IMR-90 (cell line): ENCODE results near the gene ABHD6. TPM values are rescaled to one million over a fixed set of nuclear protein-coding genes. Genes with fewer than 3 reads are reported as not detected.

Source experiments
- ATAC-seq: fragments of 200-7000 bp; cut with Tn5 transposase; 2 replicates; pipeline ENCODE4 v1.9.1; 2020; ENCODE audit warnings: low read depth, mild to moderate bottlenecking, moderate library complexity
- BruUV-seq: library from RNA; stranded (reverse); fragments of 400-500 nt; replicated peaks from 2 replicates; lab custom pipeline; 2021; lab: Mats Ljungman, UMichigan
- CTCF ChIA-PET: fragments of 300-600 bp; formaldehyde crosslinking; extraction: SDS; loops from one replicate; lab custom pipeline; 2021; ENCODE audit warnings: antibody characterized with exemption; lab: Yijun Ruan, JAX
- POLR2A ChIA-PET: fragments of 300-600 bp; sonication (Branson Sonifier 250); formaldehyde crosslinking; loops from one replicate; lab custom pipeline; 2022; ENCODE audit warnings: antibody characterized with exemption; ENCODE audit not compliant: unreplicated experiment; lab: Charles Lee
- DNase-seq: peaks from one replicate; pipeline ENCODE4 v3.0.0; 2013
- H2AFZ ChIP-seq: replicated peaks from 2 replicates; pipeline ENCODE3; 2013; ENCODE audit warnings: low read length, mild to moderate bottlenecking; ENCODE audit not compliant: poor library complexity
- H2AK5ac ChIP-seq: 2 replicates; pipeline ENCODE4 v1.6.1; 2013; ENCODE audit warnings: low read depth, low read length, inconsistent platforms
- H2AK9ac ChIP-seq: replicated peaks from 2 replicates; pipeline ENCODE3; 2013; ENCODE audit warnings: mild to moderate bottlenecking, low read depth, low read length, moderate library complexity; ENCODE audit not compliant: poor library complexity
- H2BK120ac ChIP-seq: 2 replicates; pipeline ENCODE4 v1.6.1; 2013; ENCODE audit warnings: low read depth, low read length, inconsistent platforms
- H2BK15ac ChIP-seq: 3 replicates; pipeline ENCODE4 v1.6.1; 2013; ENCODE audit warnings: low read depth, low read length, inconsistent platforms
- H2BK20ac ChIP-seq: 2 replicates; pipeline ENCODE4 v1.6.1; 2013; ENCODE audit warnings: low read depth, mild to moderate bottlenecking, inconsistent platforms, low read length, moderate library complexity
- H2BK5ac ChIP-seq: 2 replicates; pipeline ENCODE4 v1.6.1; 2013; ENCODE audit warnings: mild to moderate bottlenecking, low read depth, low read length, inconsistent platforms; ENCODE audit not compliant: poor library complexity, severe bottlenecking
- H3K14ac ChIP-seq: replicated peaks from 2 replicates; pipeline ENCODE4 v1.6.1; 2013; ENCODE audit warnings: low read depth, low read length, inconsistent platforms
- H3K18ac ChIP-seq: 2 replicates; pipeline ENCODE4 v1.6.1; 2013; ENCODE audit warnings: low read depth, low read length, control low read depth
- H3K23ac ChIP-seq: 2 replicates; pipeline ENCODE4 v1.6.1; 2013; ENCODE audit warnings: low read depth, low read length, inconsistent platforms
- H3K27ac ChIP-seq: 2 replicates; pipeline ENCODE4 v1.5.1; 2013; ENCODE audit warnings: mild to moderate bottlenecking, control low read depth, low read length; ENCODE audit not compliant: insufficient read depth
- H3K27me3 ChIP-seq: 2 replicates; pipeline ENCODE4 v1.6.1; 2013; ENCODE audit warnings: low read length; ENCODE audit not compliant: control insufficient read depth, insufficient read depth
- H3K36me3 ChIP-seq: 2 replicates; pipeline ENCODE4 v1.6.1; 2013; ENCODE audit warnings: low read length, mixed read lengths; ENCODE audit not compliant: control insufficient read depth, insufficient read depth
- H3K4ac ChIP-seq: 2 replicates; pipeline ENCODE4 v1.6.1; 2013; ENCODE audit warnings: low read depth, low read length, inconsistent platforms
- H3K4me1 ChIP-seq: 2 replicates; pipeline ENCODE4 v1.6.1; 2013; ENCODE audit warnings: low read length, mixed read lengths; ENCODE audit not compliant: control insufficient read depth, insufficient read depth
- H3K4me2 ChIP-seq: 2 replicates; pipeline ENCODE4 v1.6.1; 2013; ENCODE audit warnings: low read depth, mild to moderate bottlenecking, control low read depth, low read length, moderate library complexity
- H3K4me3 ChIP-seq: 2 replicates; pipeline ENCODE4 v1.5.1; 2013; ENCODE audit warnings: low read depth, mild to moderate bottlenecking, control low read depth, low read length, moderate library complexity; ENCODE audit not compliant: insufficient read depth
- H3K56ac ChIP-seq: 2 replicates; pipeline ENCODE4 v1.6.1; 2013; ENCODE audit warnings: low read length, inconsistent platforms; ENCODE audit not compliant: insufficient read depth; ENCODE audit errors: extremely low read depth
- H3K79me1 ChIP-seq, 2 experiments: 2 replicates each; pipeline ENCODE4 v1.6.1; 2013; ENCODE audit warnings: low read length in 2 of 2, inconsistent platforms in 1 of 2, low read depth in 1 of 2
- H3K9ac ChIP-seq: 2 replicates; pipeline ENCODE4 v1.6.1; 2013; ENCODE audit warnings: low read depth, low read length, control low read depth
- H3K9me1 ChIP-seq: 2 replicates; pipeline ENCODE4 v1.6.1; 2013; ENCODE audit warnings: low read length, inconsistent platforms; ENCODE audit not compliant: insufficient read depth
- H3K9me3 ChIP-seq: 2 replicates; pipeline ENCODE4 v1.6.1; 2013; ENCODE audit warnings: low read length; ENCODE audit not compliant: control insufficient read depth, insufficient read depth
- H4K20me1 ChIP-seq: 2 replicates; pipeline ENCODE4 v1.6.1; 2013; ENCODE audit warnings: low read length, inconsistent platforms; ENCODE audit not compliant: insufficient read depth
- H4K5ac ChIP-seq: 2 replicates; pipeline ENCODE4 v1.6.1; 2013; ENCODE audit warnings: mild to moderate bottlenecking, low read depth, low read length, control low read depth
- H4K8ac ChIP-seq, 2 experiments: 2 replicates each; pipeline ENCODE4 v1.6.1; 2013; ENCODE audit warnings: low read depth in 2 of 2, low read length in 2 of 2, control low read depth in 1 of 2, inconsistent platforms in 1 of 2
- H4K91ac ChIP-seq: 2 replicates; pipeline ENCODE4 v1.6.1; 2013; ENCODE audit warnings: low read depth, low read length, inconsistent platforms; ENCODE audit not compliant: insufficient read depth
- CEBPB ChIP-seq: IDR thresholded peaks from 2 replicates; pipeline ENCODE4 v1.6.1; 2012; ENCODE audit warnings: low read depth, low read length, improper control_type of control experiment
- MAFK ChIP-seq: IDR thresholded peaks from 2 replicates; pipeline ENCODE4 v1.6.1; 2012; ENCODE audit warnings: low read depth, low read length, improper control_type of control experiment
- MAZ ChIP-seq: IDR thresholded peaks from 2 replicates; pipeline ENCODE4 v1.6.1; 2012; ENCODE audit warnings: low read depth, mild to moderate bottlenecking, low read length, improper control_type of control experiment, moderate library complexity, borderline replicate concordance
- NFE2L2 ChIP-seq: fragments of 150-350 bp; IDR thresholded peaks from 2 replicates; pipeline ENCODE4 v1.6.1; 2016; ENCODE audit warnings: low read depth, mild to moderate bottlenecking, low read length
- POLR2A ChIP-seq: IDR thresholded peaks from 2 replicates; pipeline ENCODE4 v1.6.1; 2012; ENCODE audit warnings: mild to moderate bottlenecking, low read depth, low read length
- RAD21 ChIP-seq: IDR thresholded peaks from 2 replicates; pipeline ENCODE4 v1.6.1; 2012; ENCODE audit warnings: low read length, improper control_type of control experiment
- RFX5 ChIP-seq: IDR thresholded peaks from 2 replicates; pipeline ENCODE4 v1.8.0; 2012; ENCODE audit warnings: low read depth, mild to moderate bottlenecking, low read length, moderate library complexity
- USF2 ChIP-seq: fragments of 150-350 bp; IDR thresholded peaks from 2 replicates; pipeline ENCODE4 v1.6.1; 2017; ENCODE audit warnings: mild to moderate bottlenecking, antibody characterized with exemption, low read length, low read depth
- WGBS, 2 experiments: methylation state at CpG; one replicate each; pipeline versions ENCODE4 v1.1.5 to v1.1.7; 2013; ENCODE audit warnings: missing lambda C conversion rate in 2 of 2; ENCODE audit not compliant: insufficient read length in 1 of 2; ENCODE audit errors: extremely low coverage in 2 of 2; 5-methylcytosine and 5-hydroxymethylcytosine counted together
- dilution Hi-C: fragments of 300-500 bp; cut with HindIII; formaldehyde crosslinking; loops from one replicate; pipeline ENCODE4 v1.14.3; 2018; ENCODE audit warnings: low sequenced_read_pairs; ENCODE audit not compliant: unreplicated experiment
- in situ Hi-C: fragments of 300-500 bp; cut with MboI; formaldehyde crosslinking; loops from 3 replicates; pipeline ENCODE4 v1.14.3; 2019; ENCODE audit warnings: low sequenced_read_pairs, inconsistent platforms, mixed read lengths
- intact Hi-C: fragments of 100-400 bp; cut with micrococcal nuclease; formaldehyde crosslinking; loops from 2 replicates; pipeline ENCODE4 v1.10.0; 2022
- polyA plus RNA-seq, 3 experiments: library from polyadenylated mRNA; depleted of rRNA; stranded (reverse); fragments of >200 nt; gene quantifications; 2 replicates each; pipeline ENCODE4 v1.2.3, GENCODE V29; 2012; ENCODE audit warnings: low replicate concordance in 1 of 3
- total RNA-seq: library from RNA; depleted of rRNA; stranded (reverse); fragments of >200 nt; gene quantifications from 2 replicates; pipeline ENCODE4 v1.2.3, GENCODE V29; 2012

The ABHD6 gene
- total and polyA plus RNA-seq, 2 of the 4 experiments (the other 2 are of a cell fraction), result 5.0 to 5.6 TPM

GRCh38 chr3:58191361-58191991 is 46.1 kb upstream of the ABHD6 start:
- Histone ChIP-seq H3K23ac (no peak overlapping the region), H4K8ac (no peak overlapping the region), H4K91ac (no peak overlapping the region), H2BK20ac (no peak overlapping the region), H3K18ac (no peak overlapping the region), H3K4me3 (no peak overlapping the region), H3K4me1 (no peaks in the 10 kb centered on the region), H3K36me3 (no peaks in the 10 kb centered on the region), H2AFZ (no peak overlapping the region), H2BK120ac (no peak overlapping the region), H3K9me3 (no peaks in the 10 kb centered on the region), H4K20me1 (no peaks in the 10 kb centered on the region), H2BK5ac (no peak overlapping the region), H3K27me3 (peaks cover 2% of the 10 kb centered on the region; the same call in 1 of the 2 replicates), H3K79me1 (no peaks in the 10 kb centered on the region), H3K14ac (no peak overlapping the region), H4K5ac (no peak overlapping the region), H2AK9ac (no peak overlapping the region), H3K4me2 (no peak overlapping the region), H3K27ac (no peak overlapping the region), H2BK15ac (no peak overlapping the region), H3K56ac (no peak overlapping the region), H2AK5ac (no peak overlapping the region), H3K9ac (no peak overlapping the region), H3K4ac (no peak overlapping the region), H3K9me1 (no peaks in the 10 kb centered on the region)
- BruUV-seq, result no TSS peak
- ChIA-PET CTCF (no interaction called here), POLR2A (no interaction called here)
- in situ Hi-C loops (loop anchor here (25.0 kb wide), 1 partner anchor 221 kb away; no protein-coding TSS in a partner anchor), dilution Hi-C loops (no loop called here), intact Hi-C loops (no loop called here)
- DNase-seq, result no peak
- no peak for TF ChIP-seq RFX5
- TF ChIP-seq USF2, result no peak
- no peak for TF ChIP-seq MAZ
- no peak for TF ChIP-seq MAFK
- TF ChIP-seq POLR2A, result no peak
- no peak for TF ChIP-seq RAD21
- no peak; the same call in 1 of the 2 replicates for TF ChIP-seq CEBPB
- TF ChIP-seq NFE2L2, result no peak
- ATAC-seq, result no peak
- WGBS, 2 experiments, result 66% methylated on average over 5 of the region's 10 CpGs; no CpG with 5 or more reads in 1 of the 2 experiments
